Stomach (tissue), 9 donors: ENCODE results near the gene INF2. TPM values are rescaled to one million over a fixed set of nuclear protein-coding genes. Genes with fewer than 3 reads are reported as not detected.

Source experiments
- DNase-seq, 2 donors: peaks; one replicate each; pipeline versions ENCODE4 v3.0.0 to v3.0.0-alpha.2; 2013 to 2019
- H3K27ac ChIP-seq, 5 donors: fragments of 200-600 bp in 4 of 5; sonication (generic) in 4 of 5; one replicate each; pipeline ENCODE4 v1.5.1; 2013 to 2019; ENCODE audit warnings: mild to moderate bottlenecking in 1 of 5, moderate library complexity in 1 of 5
- H3K27me3 ChIP-seq, 3 donors: fragments of 200-600 bp; sonication (generic); one replicate each; pipeline ENCODE4 v1.5.1; 2017 to 2019; ENCODE audit warnings: mixed run types in 1 of 3
- H3K36me3 ChIP-seq, 4 donors: fragments of 200-600 bp; sonication (generic); 1 replicate in 3 of 4; 2 replicates in 1 of 4; pipeline ENCODE4 v1.5.1; 2016 to 2019
- H3K4me1 ChIP-seq, 4 donors: fragments of 200-600 bp; sonication (generic); one replicate each; pipeline ENCODE4 v1.5.1; 2016 to 2019
- H3K4me3 ChIP-seq, 4 donors: fragments of 200-600 bp; sonication (generic) in 3 of 4; one replicate each; pipeline ENCODE4 v1.5.1; 2016 to 2019; ENCODE audit warnings: mild to moderate bottlenecking in 1 of 4
- H3K9me3 ChIP-seq, 4 donors: fragments of 200-600 bp; sonication (generic); one replicate each; pipeline ENCODE4 v1.5.1; 2016 to 2019
- EP300 ChIP-seq: sonication (generic); formaldehyde crosslinking; IDR thresholded peaks from one replicate; pipeline ENCODE4 v1.6.1; 2017; ENCODE audit warnings: antibody characterized with exemption
- POLR2A ChIP-seq, 4 donors: fragments of 450-650 bp; IDR thresholded peaks; one replicate each; pipeline ENCODE4 v1.6.1; 2016; ENCODE audit warnings: antibody characterized with exemption in 4 of 4, control low read depth in 2 of 4, mild to moderate bottlenecking in 1 of 4, moderate library complexity in 1 of 4
- POLR2AphosphoS5 ChIP-seq, 3 donors: sonication (generic); formaldehyde crosslinking; IDR thresholded peaks; one replicate each; pipeline ENCODE4 v1.6.1; 2016; ENCODE audit warnings: antibody characterized with exemption in 3 of 3
- WGBS, 5 donors: extraction: QIAGEN DNeasy Blood & Tissue Kit in 3 of 5; methylation state at CpG; one replicate each; pipeline versions ENCODE4 v1.1.5 to v1.1.7; 2013 to 2018; 5-methylcytosine and 5-hydroxymethylcytosine counted together
- intact Hi-C: fragments of 100-400 bp; cut with DNase I; formaldehyde crosslinking; loops from one replicate; pipeline ENCODE4 v1.15.1; 2023; ENCODE audit warnings: low total_unique reads
- polyA plus RNA-seq, 3 donors: library from polyadenylated mRNA; stranded (reverse); fragments of 200-250 nt; gene quantifications; one replicate each; pipeline ENCODE4 v1.2.3, GENCODE V29; 2013
- total RNA-seq, 5 donors: library from RNA; depleted of rRNA; stranded (reverse); fragments of >200 nt; gene quantifications; one replicate each; pipeline versions ENCODE4 v1.1.0 to v1.2.3, GENCODE V29; 2014 to 2016
- TF ChIP-seq, protein P1 (sequence below), 7 experiments: fragments of 450-650 bp in 4 of 7; fragments of 200-600 bp in 3 of 7; sonication (generic) in 3 of 7; IDR thresholded peaks; one replicate each; pipeline ENCODE4 v1.5.1; 2016 to 2019; ENCODE audit warnings: antibody characterized with exemption in 7 of 7, control low read depth in 2 of 7, mild to moderate bottlenecking in 1 of 7
- donor health status: healthy with polysubstance abuse.
- donor health status: Bipolar disorder and iron deficiency.
- donor health status: healthy.

INF2 gene
- total and polyA plus RNA-seq, 8 donors: 45.9 to 385 (median 146) TPM

DNA sequence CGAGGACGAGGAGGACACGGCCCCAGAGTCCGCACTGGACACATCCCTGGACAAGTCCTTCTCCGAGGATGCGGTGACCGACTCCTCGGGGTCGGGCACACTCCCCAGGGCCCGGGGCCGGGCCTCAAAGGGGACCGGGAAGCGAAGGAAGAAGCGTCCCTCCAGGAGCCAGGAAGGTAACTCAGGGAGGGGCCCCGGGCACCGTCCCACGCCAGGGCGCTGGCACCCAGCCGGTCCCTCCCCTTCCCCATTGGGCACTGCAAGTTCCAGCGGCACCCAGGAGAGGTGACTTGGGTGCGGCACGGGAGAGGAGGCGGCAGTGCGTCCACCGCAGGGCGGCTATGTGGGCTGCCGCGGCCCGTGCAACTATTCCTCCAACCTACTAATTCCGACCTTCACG is 25.3 kb downstream of the INF2 start:
- H3K36me3 ChIP-seq: peaks cover 70 to 98% (median 96%) of the 10 kb centered on the region in 4 donors
- no peak for DNase-seq

DNA sequence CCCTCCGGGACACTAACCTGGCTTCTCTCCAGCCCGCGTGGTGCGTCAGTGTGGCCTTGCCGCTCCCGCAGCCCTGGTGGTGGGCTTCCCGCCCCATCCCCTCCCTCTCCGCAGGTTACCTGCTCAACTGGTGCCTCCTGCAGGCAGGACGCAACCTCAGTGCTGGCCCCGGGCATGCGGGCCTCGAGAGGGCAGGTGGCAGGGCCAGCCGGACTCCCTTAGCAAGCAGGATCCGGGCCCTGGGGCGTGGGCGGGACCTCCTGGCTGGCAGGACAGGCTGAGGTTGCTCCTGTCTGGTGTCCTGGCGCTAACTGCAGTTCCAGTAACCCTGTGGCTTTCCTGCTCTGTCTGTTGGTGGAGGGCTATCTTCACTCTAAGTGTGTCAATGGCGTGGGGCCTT is 26.0 kb downstream of the INF2 start:
- TF ChIP-seq EP300 (no peak), POLR2AphosphoS5 (IDR thresholded peaks at IDR 0.05) (no peak), POLR2A (IDR thresholded peaks at IDR 0.05) (no peak)
- TF ChIP-seq, protein P1, sequence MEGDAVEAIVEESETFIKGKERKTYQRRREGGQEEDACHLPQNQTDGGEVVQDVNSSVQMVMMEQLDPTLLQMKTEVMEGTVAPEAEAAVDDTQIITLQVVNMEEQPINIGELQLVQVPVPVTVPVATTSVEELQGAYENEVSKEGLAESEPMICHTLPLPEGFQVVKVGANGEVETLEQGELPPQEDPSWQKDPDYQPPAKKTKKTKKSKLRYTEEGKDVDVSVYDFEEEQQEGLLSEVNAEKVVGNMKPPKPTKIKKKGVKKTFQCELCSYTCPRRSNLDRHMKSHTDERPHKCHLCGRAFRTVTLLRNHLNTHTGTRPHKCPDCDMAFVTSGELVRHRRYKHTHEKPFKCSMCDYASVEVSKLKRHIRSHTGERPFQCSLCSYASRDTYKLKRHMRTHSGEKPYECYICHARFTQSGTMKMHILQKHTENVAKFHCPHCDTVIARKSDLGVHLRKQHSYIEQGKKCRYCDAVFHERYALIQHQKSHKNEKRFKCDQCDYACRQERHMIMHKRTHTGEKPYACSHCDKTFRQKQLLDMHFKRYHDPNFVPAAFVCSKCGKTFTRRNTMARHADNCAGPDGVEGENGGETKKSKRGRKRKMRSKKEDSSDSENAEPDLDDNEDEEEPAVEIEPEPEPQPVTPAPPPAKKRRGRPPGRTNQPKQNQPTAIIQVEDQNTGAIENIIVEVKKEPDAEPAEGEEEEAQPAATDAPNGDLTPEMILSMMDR (IDR thresholded peaks at IDR 0.05): no peak
- Histone ChIP-seq H3K4me3 (no peak overlapping the region), H3K9me3 (no peaks in the 10 kb centered on the region), H3K36me3 (peaks cover 62 to 96% (median 94%) of the 10 kb centered on the region in 4 donors), H3K27me3 (no peaks in the 10 kb centered on the region), H3K4me1 (peaks cover 0 to 20% (median 4%) of the 10 kb centered on the region in 4 donors), H3K27ac (no peak overlapping the region)
- 65 to 76% (median 67%) methylated on average over 16 to 18 of the region's 18 CpGs for WGBS, 5 donors
- intact Hi-C loops: no loop called here
- DNase-seq: no peak

More for the DNA sequence above, 25.3 kb downstream of the INF2 start:
- peaks cover 0 to 20% (median 4%) of the 10 kb centered on the region in 4 donors for H3K4me1 ChIP-seq
- H3K27me3 ChIP-seq: no peaks in the 10 kb centered on the region
- no peak overlapping the region for H3K4me3 ChIP-seq
- no peak overlapping the region for H3K27ac ChIP-seq
- 60 to 76% (median 68%) methylated on average over 25 to 31 of the region's 31 CpGs for WGBS, 5 donors
- TF ChIP-seq POLR2A (IDR thresholded peaks at IDR 0.05) (no peak), POLR2AphosphoS5 (IDR thresholded peaks at IDR 0.05) (peak in 1 of 3 donors; percentile 20)
- no peaks in the 10 kb centered on the region for H3K9me3 ChIP-seq
- intact Hi-C loops: no loop called here

DNA sequence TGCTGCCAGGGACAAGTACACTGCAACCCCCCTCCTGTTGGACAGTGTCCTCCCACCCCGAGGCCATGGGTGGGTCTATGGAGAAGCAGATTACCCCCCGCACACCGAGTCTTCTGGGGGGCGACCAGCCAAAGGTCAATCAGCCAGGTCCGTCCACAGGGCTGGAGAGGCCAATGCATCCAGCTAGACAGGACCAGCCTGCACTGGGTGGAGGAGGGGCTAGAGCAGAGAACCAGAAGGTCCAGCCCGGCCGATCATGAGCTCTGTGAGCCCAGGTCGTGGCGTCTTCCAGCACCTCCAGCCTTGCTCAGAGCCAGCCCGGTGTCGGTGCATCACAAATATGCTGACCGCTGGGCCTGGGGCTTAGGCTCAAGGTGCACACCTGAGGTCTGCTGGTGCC is 26.5 kb downstream of the INF2 start:
- intact Hi-C loops: no loop called here
- Histone ChIP-seq H3K27me3 (no peaks in the 10 kb centered on the region), H3K4me1 (peaks cover 0 to 20% (median 4%) of the 10 kb centered on the region in 4 donors), H3K27ac (no peak overlapping the region), H3K4me3 (no peak overlapping the region), H3K9me3 (no peaks in the 10 kb centered on the region), H3K36me3 (peaks cover 58 to 91% (median 90%) of the 10 kb centered on the region in 4 donors)
- 84 to 93% (median 90%) methylated on average over 9 to 12 of the region's 12 CpGs for WGBS, 5 donors
- TF ChIP-seq EP300: no peak
- no peak for TF ChIP-seq POLR2A (IDR thresholded peaks at IDR 0.05)
- TF ChIP-seq, protein P1 (IDR thresholded peaks at IDR 0.05): no peak
- no peak for TF ChIP-seq POLR2AphosphoS5 (IDR thresholded peaks at IDR 0.05)
- DNase-seq: no peak

DNA sequence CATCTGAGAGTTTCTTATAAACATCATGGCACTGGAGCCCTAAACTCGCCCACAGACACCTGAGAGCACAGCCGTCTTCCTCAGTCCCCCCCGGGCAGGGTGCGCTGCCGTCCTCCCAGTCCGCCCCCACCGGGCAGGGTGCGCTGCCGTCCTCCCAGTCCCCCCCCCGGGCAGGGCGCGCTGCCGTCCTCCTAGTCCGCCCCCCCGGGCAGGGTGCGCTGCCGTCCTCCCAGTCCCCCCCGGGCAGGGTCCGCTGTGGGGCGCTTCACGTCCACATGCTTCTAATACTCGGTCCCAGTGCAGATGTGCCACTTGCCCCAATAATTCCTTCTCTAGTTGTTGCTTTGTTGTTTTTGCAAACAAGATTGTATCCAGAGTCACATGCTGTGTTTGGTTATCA is 27.7 kb downstream of the INF2 start:
- H3K36me3 ChIP-seq: peaks cover 45 to 87% (median 79%) of the 10 kb centered on the region in 4 donors
- 72 to 89% (median 85%) methylated on average over 20 to 22 of the region's 22 CpGs for WGBS, 5 donors
- no peak overlapping the region for H3K27ac ChIP-seq
- H3K27me3 ChIP-seq: no peaks in the 10 kb centered on the region
- no peak overlapping the region for H3K4me3 ChIP-seq
- H3K9me3 ChIP-seq: no peaks in the 10 kb centered on the region
- intact Hi-C loops: no loop called here
- TF ChIP-seq, protein P1 (IDR thresholded peaks at IDR 0.05): no peak
- TF ChIP-seq POLR2AphosphoS5 (IDR thresholded peaks at IDR 0.05) (no peak), POLR2A (IDR thresholded peaks at IDR 0.05) (no peak), EP300 (no peak)
- H3K4me1 ChIP-seq: peaks cover 5 to 26% (median 9%) of the 10 kb centered on the region in 4 donors
- DNase-seq: no peak

DNA sequence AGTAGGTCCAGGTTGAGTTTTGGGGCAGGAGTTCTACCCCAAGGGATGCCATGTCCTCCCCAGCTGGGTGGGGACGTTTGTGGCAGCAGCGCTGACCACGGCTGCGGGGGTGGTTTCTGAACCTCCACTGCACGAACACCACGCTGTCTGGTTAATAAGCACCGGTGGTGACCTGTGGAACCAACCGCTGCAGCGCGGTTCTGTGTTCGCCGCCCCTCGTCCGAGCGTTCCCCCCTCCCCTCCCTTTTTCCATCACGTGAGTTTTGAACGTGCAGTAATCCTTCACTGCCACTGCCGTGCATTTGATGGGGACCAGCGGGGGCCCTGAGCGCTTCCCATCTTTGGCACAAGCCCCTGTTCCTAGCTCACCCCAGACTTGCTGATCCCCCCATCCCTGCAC is 28.2 kb downstream of the INF2 start:
- Histone ChIP-seq H3K4me3 (no peak overlapping the region), H3K27ac (no peak overlapping the region), H3K27me3 (no peaks in the 10 kb centered on the region), H3K4me1 (peaks cover 10 to 32% (median 14%) of the 10 kb centered on the region in 4 donors), H3K9me3 (no peaks in the 10 kb centered on the region), H3K36me3 (peaks cover 40 to 82% (median 74%) of the 10 kb centered on the region in 4 donors)
- intact Hi-C loops: no loop called here
- TF ChIP-seq, protein P1 (IDR thresholded peaks at IDR 0.05): no peak
- no peak for TF ChIP-seq POLR2A (IDR thresholded peaks at IDR 0.05)
- TF ChIP-seq EP300: no peak
- TF ChIP-seq POLR2AphosphoS5 (IDR thresholded peaks at IDR 0.05): no peak
- DNase-seq: no peak
- WGBS, 5 donors: 63 to 76% (median 74%) methylated on average over 19 to 20 of the region's 20 CpGs
